ENCODE data around the gene LAMA3. TPM values are rescaled to one million over a fixed set of nuclear protein-coding genes. Genes with fewer than 3 reads are reported as not detected.

LAMA3 gene
- total and polyA plus RNA-seq, 2 donors from 2014 or later: 4.4 to 66.0 TPM

GRCh38 chr18:23850215-23850614 lies 161.0 kb downstream of the LAMA3 start:
- FAIRE-seq (no peak), DNase-seq (no peak)
- no peak for TF ChIP-seq CTCF (IDR thresholded peaks at IDR 0.05; ENCODE audit: borderline replicate concordance, extremely low read depth, insufficient read depth)
- Histone ChIP-seq H3K4me3 (ENCODE audit: low read length in 3 of 3) (no peak overlapping the region), H3K4me1 (ENCODE audit: control insufficient read depth in 2 of 3, insufficient read depth in 2 of 3, low read depth in 1 of 3, low read length in 3 of 3) (no peaks in the 10 kb centered on the region), H3K27me3 (ENCODE audit: control insufficient read depth, insufficient read depth, low read length) (no peaks in the 10 kb centered on the region), H3K9me3 (ENCODE audit: control insufficient read depth in 2 of 3, insufficient read depth in 1 of 3, low read length in 3 of 3) (no peaks in the 10 kb centered on the region), H3K9ac (ENCODE audit: low read length in 3 of 3) (no peak overlapping the region), H3K36me3 (ENCODE audit: control insufficient read depth in 2 of 3, insufficient read depth in 3 of 3, low read length in 3 of 3) (no peaks in the 10 kb centered on the region), H3K27ac (ENCODE audit: low read depth in 2 of 2, low read length in 2 of 2) (no peak overlapping the region)
- intact Hi-C loops (cut with DNase I): no loop called here

- FAIRE-seq (no peak), DNase-seq (no peak)
- intact Hi-C loops (cut with DNase I): no loop called here
Measured at GRCh38 chr18:23851470-23852002, 162.3 kb downstream of the LAMA3 start.

GRCh38 chr18:23852236-23853045 lies 163.2 kb downstream of the LAMA3 start:
- Histone ChIP-seq H3K27ac (ENCODE audit: low read depth in 2 of 2, low read length in 2 of 2) (no peak overlapping the region), H3K4me3 (ENCODE audit: low read length in 3 of 3) (no peak overlapping the region), H3K36me3 (ENCODE audit: control insufficient read depth in 2 of 3, insufficient read depth in 3 of 3, low read length in 3 of 3) (no peaks in the 10 kb centered on the region), H3K27me3 (ENCODE audit: control insufficient read depth, insufficient read depth, low read length) (no peaks in the 10 kb centered on the region), H3K9me3 (ENCODE audit: control insufficient read depth in 2 of 3, insufficient read depth in 1 of 3, low read length in 3 of 3) (no peaks in the 10 kb centered on the region), H3K9ac (ENCODE audit: low read length in 3 of 3) (no peak overlapping the region), H3K4me1 (ENCODE audit: control insufficient read depth in 2 of 3, insufficient read depth in 2 of 3, low read depth in 1 of 3, low read length in 3 of 3) (no peaks in the 10 kb centered on the region)
- intact Hi-C loops (cut with DNase I): no loop called here
- TF ChIP-seq CTCF (IDR thresholded peaks at IDR 0.05; ENCODE audit: borderline replicate concordance, extremely low read depth, insufficient read depth): no peak
- FAIRE-seq (no peak), DNase-seq (no peak)

More at GRCh38 chr18:23851470-23852002, 162.3 kb downstream of the LAMA3 start:
- Histone ChIP-seq H3K27ac (ENCODE audit: low read depth in 2 of 2, low read length in 2 of 2) (no peak overlapping the region), H3K4me3 (ENCODE audit: low read length in 3 of 3) (no peak overlapping the region), H3K9ac (ENCODE audit: low read length in 3 of 3) (no peak overlapping the region), H3K27me3 (ENCODE audit: control insufficient read depth, insufficient read depth, low read length) (no peaks in the 10 kb centered on the region), H3K36me3 (ENCODE audit: control insufficient read depth in 2 of 3, insufficient read depth in 3 of 3, low read length in 3 of 3) (no peaks in the 10 kb centered on the region), H3K4me1 (ENCODE audit: control insufficient read depth in 2 of 3, insufficient read depth in 2 of 3, low read depth in 1 of 3, low read length in 3 of 3) (no peaks in the 10 kb centered on the region), H3K9me3 (ENCODE audit: control insufficient read depth in 2 of 3, insufficient read depth in 1 of 3, low read length in 3 of 3) (no peaks in the 10 kb centered on the region)
- no peak for TF ChIP-seq CTCF (IDR thresholded peaks at IDR 0.05; ENCODE audit: borderline replicate concordance, extremely low read depth, insufficient read depth)
